COLO668 (cell line): ENCODE data around the gene MAS1L.

Experiments
- DNase-seq: peaks from one replicate; lab custom pipeline; 2025; ENCODE audit not compliant: unreplicated experiment; lab: John Stamatoyannopoulos, UW

Gene MAS1L

GRCh38 chr6:29510746-29511300 lies 23.1 kb upstream of the MAS1L start:
- DNase-seq: no peak

- no peak for DNase-seq
Measured at GRCh38 chr6:29510202-29510601, 22.4 kb upstream of the MAS1L start.

DNA sequence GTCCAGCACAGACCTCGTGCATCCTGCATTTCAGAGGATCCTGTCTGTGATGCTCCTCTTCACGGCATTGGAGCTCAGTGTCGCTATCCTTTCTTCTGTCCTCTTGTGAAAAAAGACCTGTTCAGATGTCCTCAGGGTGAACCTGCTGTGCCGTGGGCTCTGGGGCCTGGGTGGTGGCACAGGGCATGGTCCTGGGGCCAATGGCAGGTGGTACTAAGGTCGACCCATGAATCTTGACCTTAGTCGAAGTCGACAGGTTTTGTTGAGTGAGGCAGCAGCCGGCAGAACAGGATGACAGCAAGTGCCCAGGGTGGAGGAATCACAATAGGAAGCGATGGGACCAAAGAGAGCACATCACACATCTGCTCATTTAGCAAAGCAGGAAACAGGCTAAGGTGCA lies 22.0 kb upstream of the MAS1L start:
- DNase-seq: no peak

DNA sequence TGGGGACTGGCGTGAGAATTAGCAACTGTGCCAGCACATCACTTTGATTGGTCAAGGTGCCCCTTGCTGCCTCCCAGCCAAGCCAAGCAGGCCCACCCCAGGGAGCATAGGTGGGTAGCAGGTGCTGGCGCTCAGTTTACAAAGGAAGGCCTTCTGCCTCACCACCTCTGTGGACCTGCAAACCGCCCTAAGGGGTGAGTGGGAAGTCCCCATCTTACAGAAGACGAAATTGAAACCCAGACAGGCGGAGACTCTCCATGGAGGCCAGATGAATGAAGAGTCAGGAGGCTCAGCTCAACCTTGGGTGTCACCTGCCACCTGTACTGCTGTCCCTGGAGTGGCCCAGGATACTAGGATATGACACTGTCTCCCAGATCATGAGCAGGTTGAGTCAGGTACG lies 21.5 kb upstream of the MAS1L start:
- no peak for DNase-seq

- DNase-seq: no peak
Measured at GRCh38 chr6:29507319-29507718, 19.6 kb upstream of the MAS1L start.

DNA sequence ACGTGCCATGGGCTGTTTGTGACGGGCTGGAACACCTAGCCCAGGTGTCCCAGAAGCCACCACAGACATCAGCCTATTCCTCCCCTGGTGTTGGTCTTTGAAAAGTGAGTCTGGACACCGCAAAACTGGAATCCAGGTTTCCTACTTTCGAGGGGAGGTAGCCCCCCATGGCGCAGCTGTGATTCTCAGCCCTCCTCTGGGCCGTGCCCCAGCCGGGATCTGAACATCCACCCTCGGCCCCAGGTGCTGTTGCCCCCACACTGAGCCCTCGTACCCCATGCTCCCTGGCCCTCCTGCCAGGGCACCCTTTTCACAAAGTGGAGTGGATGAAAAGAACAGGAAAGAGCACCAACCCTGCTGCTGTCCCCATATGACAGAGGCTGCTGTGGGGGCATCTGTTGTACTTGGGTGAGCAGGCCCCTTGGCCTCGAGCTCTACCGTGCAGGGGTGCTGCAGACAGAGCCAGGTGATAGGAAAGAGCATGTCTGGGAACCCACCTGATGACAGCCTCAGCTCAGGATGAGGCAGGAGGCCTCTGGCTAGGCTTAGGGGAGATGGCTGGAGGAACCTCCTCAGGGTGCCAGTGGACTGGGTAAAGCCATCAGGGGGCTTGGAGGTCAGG lies 18.8 kb upstream of the MAS1L start:
- no peak for DNase-seq

DNA sequence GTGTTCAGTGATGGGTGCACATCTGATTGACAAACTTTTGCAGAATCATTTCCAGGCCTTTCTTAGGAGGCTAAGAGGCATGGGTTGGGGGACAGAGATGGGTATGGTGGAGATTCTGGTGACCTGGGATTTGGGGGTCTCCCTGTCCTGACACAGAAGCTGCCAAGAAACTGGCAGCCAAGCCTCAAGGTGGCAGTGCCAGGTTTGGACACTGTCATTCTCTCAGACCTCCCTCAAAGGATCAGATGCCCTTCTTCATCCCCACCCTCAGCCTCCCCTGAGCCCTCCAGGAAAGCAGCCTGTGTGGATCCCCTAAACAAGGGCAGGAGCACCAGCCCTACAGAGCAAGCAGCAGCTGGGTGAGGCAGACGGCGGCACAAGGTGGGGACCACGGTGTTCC lies 18.1 kb upstream of the MAS1L start:
- no peak for DNase-seq

DNA sequence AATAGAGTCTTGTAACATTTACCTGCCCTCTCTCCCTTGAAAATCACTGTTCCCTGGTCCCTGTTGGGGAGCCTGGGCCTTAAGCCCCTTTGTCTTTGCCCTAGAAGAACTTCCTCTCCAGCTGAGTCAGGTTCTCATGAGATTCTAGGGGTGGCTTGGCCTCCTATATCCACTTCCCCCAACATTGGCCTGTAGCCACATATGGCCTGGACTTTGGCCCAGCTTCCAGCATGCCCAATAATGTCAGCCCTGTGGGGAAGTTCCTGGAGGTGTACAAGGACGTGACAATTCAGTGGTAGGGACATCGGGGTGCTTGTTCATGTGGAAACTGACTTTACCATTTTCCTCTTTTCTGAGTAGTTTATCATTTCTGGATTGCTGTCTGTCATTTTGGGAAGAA lies 17.2 kb upstream of the MAS1L start:
- no peak for DNase-seq

DNA sequence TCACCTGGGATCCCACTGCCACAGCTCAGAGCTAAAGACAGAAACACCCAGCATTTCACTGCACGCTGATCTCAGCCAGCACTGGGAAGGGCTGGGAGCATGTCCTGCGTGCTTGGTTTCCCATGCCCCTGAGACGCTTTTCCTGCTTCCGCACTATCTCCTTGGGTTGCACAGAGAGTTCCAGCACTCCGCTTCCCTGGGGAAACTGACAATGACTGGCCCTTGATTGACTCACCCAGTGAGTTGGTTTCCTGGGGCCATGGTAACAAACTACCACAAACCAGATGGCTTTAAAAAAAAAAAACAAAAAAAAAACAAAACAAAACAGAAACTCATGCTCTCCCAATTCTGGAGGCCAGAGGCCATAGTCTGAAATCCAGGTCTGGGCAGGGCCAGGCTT lies 14.8 kb upstream of the MAS1L start:
- no peak for DNase-seq

DNA sequence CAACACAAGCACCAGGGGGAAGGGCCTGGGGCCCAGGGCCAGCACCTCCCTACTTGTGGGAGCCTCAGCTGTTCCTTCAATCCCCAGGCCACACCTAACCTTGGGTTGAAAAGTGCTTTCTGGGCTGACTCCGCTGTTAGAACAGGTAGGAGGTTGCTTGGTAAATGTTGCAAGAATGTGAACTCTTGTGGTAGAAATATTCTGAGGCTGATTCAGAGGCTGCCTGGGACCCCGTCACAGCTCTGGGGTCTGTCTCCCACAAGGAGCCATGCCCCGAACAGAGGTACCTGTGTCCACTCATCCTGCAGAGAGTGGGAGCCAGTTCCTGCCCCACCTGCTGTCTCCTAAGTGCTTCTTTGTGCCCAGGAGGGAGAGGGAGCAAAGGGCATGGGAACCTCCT lies 14.4 kb upstream of the MAS1L start:
- no peak for DNase-seq

DNA sequence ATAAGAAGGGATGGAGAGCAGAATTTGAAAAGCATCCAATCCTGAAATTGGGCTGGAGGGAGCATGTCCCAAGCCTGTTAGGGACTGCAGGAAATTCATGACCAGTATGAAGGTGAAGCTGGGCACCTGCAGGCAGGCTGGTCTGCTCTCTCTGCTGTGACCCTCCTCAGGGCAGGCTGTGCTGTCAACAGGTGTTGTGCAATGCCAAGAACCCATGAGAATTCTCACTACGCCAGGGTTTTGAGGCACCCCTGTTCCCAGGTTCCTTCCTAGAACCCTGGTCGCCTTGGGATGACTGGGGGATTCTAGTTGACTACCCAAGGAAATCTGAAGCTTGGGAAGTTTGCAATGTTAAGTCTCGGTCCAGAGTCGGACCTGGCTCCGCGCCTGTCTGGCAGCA lies 13.3 kb upstream of the MAS1L start:
- no peak for DNase-seq

DNA sequence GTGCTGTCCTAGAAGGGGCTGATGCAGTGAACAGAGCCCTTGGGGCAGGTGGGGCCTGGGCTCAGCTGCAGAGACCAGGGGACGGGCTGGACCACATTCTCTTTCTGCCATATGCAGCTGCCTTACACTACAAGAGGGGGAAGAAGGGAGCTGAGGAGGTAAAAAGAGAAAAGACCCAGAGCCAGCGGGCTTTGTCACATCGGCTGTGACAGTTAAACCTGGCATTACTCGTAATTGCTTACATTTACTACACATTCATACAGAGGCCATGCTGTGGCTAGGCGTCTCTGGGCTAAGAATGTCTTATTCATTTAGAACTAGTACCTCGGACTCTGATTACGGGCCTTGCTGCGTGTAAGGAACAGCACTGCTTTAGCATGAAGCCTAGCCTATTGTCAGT lies 12.8 kb upstream of the MAS1L start:
- no peak for DNase-seq

DNA sequence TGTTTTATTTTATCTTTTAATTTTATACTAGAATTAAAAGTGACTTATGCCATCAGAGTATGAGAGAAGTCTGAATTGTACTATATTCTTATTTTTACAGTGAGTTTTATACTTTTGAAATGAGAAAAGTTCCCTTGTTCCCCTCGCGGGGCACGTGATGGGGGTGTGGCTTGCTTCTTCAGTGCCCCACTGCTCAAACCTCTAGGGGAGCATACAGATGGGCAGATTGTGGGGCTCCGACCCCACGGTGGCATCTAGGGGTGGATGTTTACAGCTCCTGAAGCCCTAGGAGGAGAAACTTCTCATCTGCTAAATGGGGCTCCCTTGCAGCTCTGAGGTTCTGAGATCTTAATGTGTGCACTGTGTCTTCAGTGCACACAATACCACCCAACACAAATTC lies 11.9 kb upstream of the MAS1L start:
- DNase-seq: no peak

DNA sequence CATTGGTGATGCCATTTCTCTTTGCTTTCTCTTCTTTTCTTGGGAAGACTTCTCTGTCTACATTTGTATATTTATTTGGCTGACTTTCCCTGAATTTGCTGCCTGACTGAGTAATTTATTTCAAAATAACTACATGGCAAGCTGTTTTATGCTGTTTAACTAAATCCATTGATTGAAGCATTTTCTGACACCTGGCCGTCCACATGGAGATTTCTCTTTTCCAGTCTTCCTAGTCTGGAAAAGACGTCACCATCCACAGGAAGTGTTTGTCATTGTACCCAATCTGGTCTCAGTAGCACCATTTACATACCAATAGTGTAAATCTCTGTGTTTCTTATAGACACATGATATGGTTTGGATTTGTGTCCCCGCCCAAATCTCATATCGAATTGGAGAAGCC lies 9.2 kb upstream of the MAS1L start:
- DNase-seq: no peak

- no peak for DNase-seq
Measured at GRCh38 chr6:29495571-29495970, 7.8 kb upstream of the MAS1L start.

- no peak for DNase-seq
Measured at GRCh38 chr6:29494131-29494530, 6.4 kb upstream of the MAS1L start.

DNA sequence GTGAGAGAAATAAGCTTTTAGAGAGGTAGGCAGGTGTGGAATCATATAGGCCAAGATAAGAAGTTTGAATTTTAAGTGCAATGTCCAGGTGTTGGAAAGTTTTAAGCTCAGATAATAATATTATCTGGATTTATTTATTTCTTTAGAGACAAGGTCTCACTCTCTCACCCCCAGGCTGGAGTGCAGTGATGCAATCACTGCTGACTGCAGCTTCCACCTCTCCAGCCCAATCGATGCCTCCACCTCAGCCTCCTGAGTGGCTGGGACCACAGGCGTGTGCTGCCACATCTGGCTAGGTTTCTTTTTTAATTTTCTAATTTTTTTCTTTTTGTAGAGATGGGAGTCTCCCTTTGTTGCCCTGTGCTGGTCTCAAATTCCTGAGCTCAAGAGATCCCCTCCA lies 5.5 kb upstream of the MAS1L start:
- no peak for DNase-seq

GRCh38 chr6:29491574-29491973 lies 3.8 kb upstream of the MAS1L start:
- DNase-seq: no peak

- DNase-seq: no peak
Measured at GRCh38 chr6:29490552-29490951, 2.8 kb upstream of the MAS1L start.

- DNase-seq: no peak
Measured at GRCh38 chr6:29490055-29490454, 2.3 kb upstream of the MAS1L start.

GRCh38 chr6:29489286-29489685 lies 1.5 kb upstream of the MAS1L start:
- DNase-seq: no peak

GRCh38 chr6:29488874-29489273 lies 1.1 kb upstream of the MAS1L start:
- no peak for DNase-seq

DNA sequence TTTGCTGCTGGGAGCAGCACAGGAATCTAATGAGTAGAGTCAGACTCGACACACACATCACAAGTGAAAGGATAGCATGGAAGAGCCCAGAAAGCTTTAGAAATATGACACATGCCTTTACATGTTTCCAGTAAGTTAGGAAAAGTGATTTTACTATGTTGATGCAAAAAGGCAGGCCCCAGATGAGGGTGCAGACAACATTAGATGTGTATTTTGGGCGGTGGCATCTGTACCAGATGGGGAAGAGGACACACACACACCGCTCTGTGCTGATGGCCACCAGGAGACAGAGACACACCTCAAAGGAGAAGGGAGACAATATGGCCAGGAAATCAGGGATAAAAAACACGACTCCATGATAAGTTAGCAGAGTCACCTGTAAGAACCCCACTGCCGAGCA lies 625 bp downstream of the MAS1L start:
- no peak for DNase-seq
